ENCODE measurements around the gene PCYOX1L.

GRCh38 chr5:149324641-149325040 lies 33.2 kb upstream of the PCYOX1L start:
- TF ChIP-seq CTCF (IDR thresholded peaks at IDR 0.05) = no peak
- TF ChIP-seq POLR2A (IDR thresholded peaks at IDR 0.05) = no peak

Measured in esophagus squamous epithelium (tissue), 4 donors.